Natural killer cell (primary cell): Measurements from ENCODE around the gene PIH1D1. TPM values are rescaled to one million over a fixed set of nuclear protein-coding genes. Genes with fewer than 3 reads are reported as not detected.

ENCODE experiments used
- ATAC-seq, 3 donors: fragments of 150-1000 bp in 2 of 3; fragments of 200-7000 bp in 1 of 3; cut with Tn5 transposase; 1 replicate in 1 of 3; 2 replicates in 2 of 3; pipeline ENCODE4 v1.10.0; 2021; ENCODE audit warnings: mild to moderate bottlenecking in 2 of 3, moderate library complexity in 2 of 3
- DNase-seq, 2 donors: peaks; one replicate each; pipeline versions ENCODE4 v3.0.0 to v3.0.0-alpha.2; 2013 to 2021; ENCODE audit warnings: mixed read lengths in 1 of 2
- H3K27ac ChIP-seq: one replicate; pipeline ENCODE4 v1.5.1; 2013; ENCODE audit warnings: mild to moderate bottlenecking, low read length
- H3K27me3 ChIP-seq: one replicate; pipeline ENCODE4 v1.6.1; 2013; ENCODE audit warnings: low read length; ENCODE audit not compliant: control insufficient read depth, insufficient read depth
- H3K36me3 ChIP-seq: one replicate; pipeline ENCODE4 v1.6.1; 2013; ENCODE audit warnings: low read length; ENCODE audit not compliant: control insufficient read depth, insufficient read depth
- H3K4me1 ChIP-seq: one replicate; pipeline ENCODE4 v1.6.1; 2013; ENCODE audit warnings: low read length; ENCODE audit not compliant: control insufficient read depth, insufficient read depth
- H3K4me3 ChIP-seq: one replicate; pipeline ENCODE4 v1.5.1; 2013; ENCODE audit warnings: low read length
- H3K9me3 ChIP-seq: one replicate; pipeline ENCODE4 v1.6.1; 2013; ENCODE audit warnings: low read length; ENCODE audit not compliant: control insufficient read depth, insufficient read depth
- H3K27ac Mint-ChIP-seq, 2 donors: one replicate each; pipeline ENCODE4 v1.8.0; 2022; ENCODE audit warnings: mild to moderate bottlenecking in 2 of 2, mixed read lengths in 2 of 2, moderate library complexity in 1 of 2
- H3K27me3 Mint-ChIP-seq, 2 donors: one replicate each; pipeline ENCODE4 v1.8.0; 2022; ENCODE audit warnings: low read depth in 2 of 2, mixed read lengths in 2 of 2
- H3K36me3 Mint-ChIP-seq: one replicate; pipeline ENCODE4 v1.8.0; 2022; ENCODE audit warnings: mixed read lengths
- H3K4me1 Mint-ChIP-seq, 2 donors: one replicate each; pipeline ENCODE4 v1.8.0; 2022; ENCODE audit warnings: mixed read lengths in 2 of 2
- H3K4me3 Mint-ChIP-seq: one replicate; pipeline ENCODE4 v1.8.0; 2022; ENCODE audit warnings: mild to moderate bottlenecking, moderate library complexity, mixed read lengths
- H3K9me3 Mint-ChIP-seq, 2 donors: one replicate each; pipeline ENCODE4 v1.8.0; 2022; ENCODE audit warnings: mixed read lengths in 2 of 2
- WGBS: methylation state at CpG from one replicate; pipeline ENCODE4 v1.1.7; 2013; ENCODE audit warnings: missing lambda C conversion rate; ENCODE audit not compliant: insufficient coverage; 5-methylcytosine and 5-hydroxymethylcytosine counted together
- intact Hi-C: fragments of 100-400 bp; cut with micrococcal nuclease; formaldehyde crosslinking; loops from one replicate; pipeline ENCODE4 v1.14.2; 2022
- total RNA-seq, 4 donors: library from RNA; stranded (reverse); fragments of 120-200 nt in 1 of 4; gene quantifications; one replicate each; pipeline versions ENCODE4 v1.2.3 to v1.2.4, GENCODE V29; 2013 to 2022
- TF ChIP-seq, protein P1 (sequence below): fragments of 200-600 bp; IDR thresholded peaks from one replicate; pipeline ENCODE4 v1.8.0; 2022; ENCODE audit warnings: antibody characterized with exemption

Gene PIH1D1
- total RNA-seq, 3 donors from 2014 or later (not counting 1 experiment from before 2014, with no cell fraction given), result 112 to 149 (median 138) TPM

GRCh38 chr19:49486232-49486631 lies 34.6 kb upstream of the PIH1D1 start:
- 97% methylated on average over 7 of the region's 7 CpGs for WGBS
- H3K27ac ChIP-seq, result no peak overlapping the region
- H3K27me3 Mint-ChIP-seq, result no peaks in the 10 kb centered on the region
- no peaks in the 10 kb centered on the region for H3K27me3 ChIP-seq
- H3K4me1 ChIP-seq, result peaks cover 43% of the 10 kb centered on the region
- intact Hi-C loops, result loop anchor here (5.0 kb wide), 1 partner anchor 391 kb away; the partner anchor contains the start of genes AKT1S1 and TBC1D17
- H3K4me3 ChIP-seq, result no peak overlapping the region
- no peak overlapping the region for H3K4me3 Mint-ChIP-seq
- peaks cover 23 to 29% of the 10 kb centered on the region in 2 donors for H3K4me1 Mint-ChIP-seq
- TF ChIP-seq, protein P1, sequence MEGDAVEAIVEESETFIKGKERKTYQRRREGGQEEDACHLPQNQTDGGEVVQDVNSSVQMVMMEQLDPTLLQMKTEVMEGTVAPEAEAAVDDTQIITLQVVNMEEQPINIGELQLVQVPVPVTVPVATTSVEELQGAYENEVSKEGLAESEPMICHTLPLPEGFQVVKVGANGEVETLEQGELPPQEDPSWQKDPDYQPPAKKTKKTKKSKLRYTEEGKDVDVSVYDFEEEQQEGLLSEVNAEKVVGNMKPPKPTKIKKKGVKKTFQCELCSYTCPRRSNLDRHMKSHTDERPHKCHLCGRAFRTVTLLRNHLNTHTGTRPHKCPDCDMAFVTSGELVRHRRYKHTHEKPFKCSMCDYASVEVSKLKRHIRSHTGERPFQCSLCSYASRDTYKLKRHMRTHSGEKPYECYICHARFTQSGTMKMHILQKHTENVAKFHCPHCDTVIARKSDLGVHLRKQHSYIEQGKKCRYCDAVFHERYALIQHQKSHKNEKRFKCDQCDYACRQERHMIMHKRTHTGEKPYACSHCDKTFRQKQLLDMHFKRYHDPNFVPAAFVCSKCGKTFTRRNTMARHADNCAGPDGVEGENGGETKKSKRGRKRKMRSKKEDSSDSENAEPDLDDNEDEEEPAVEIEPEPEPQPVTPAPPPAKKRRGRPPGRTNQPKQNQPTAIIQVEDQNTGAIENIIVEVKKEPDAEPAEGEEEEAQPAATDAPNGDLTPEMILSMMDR, result no peak
- ATAC-seq (no peak), DNase-seq (no peak)
- no peaks in the 10 kb centered on the region for H3K9me3 ChIP-seq
- no peaks in the 10 kb centered on the region for H3K9me3 Mint-ChIP-seq
- peak overlapping the region; percentile 34 to 58 for H3K27ac Mint-ChIP-seq
- peaks cover 37% of the 10 kb centered on the region for H3K36me3 ChIP-seq
- H3K36me3 Mint-ChIP-seq, result no peaks in the 10 kb centered on the region

DNA sequence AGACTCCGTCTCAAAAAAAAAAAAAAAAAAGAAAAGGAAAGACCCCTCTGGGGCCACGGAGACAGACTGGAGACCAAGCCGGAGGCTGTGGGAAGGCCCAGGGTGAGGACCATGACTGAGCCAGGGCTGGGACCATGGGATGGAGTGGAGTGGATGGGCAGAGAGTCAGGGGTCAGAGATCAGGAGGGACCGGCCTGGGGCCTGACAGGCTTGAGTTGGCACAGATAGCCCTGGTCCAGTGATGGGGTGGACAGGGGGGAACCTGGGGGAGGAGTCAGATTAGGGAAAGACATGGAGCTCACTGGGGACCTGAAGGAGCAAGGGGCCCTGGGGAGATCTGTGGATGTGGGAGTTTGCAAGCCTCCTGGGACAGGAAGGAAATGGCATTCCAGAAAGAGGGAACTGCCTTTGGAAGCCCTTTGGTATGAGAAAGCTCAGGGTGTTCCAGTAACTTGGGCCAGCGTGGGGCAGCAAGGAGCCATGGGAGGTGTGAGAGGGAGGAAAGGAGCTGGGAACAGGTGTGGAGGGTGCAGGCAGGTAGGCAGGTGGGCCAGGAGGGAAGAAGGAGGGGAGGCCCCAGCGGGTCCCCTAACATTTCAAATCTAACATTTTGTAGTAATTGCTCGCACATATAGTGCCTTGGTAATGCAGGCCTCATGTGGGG lies 29.5 kb upstream of the PIH1D1 start:
- intact Hi-C loops, result no loop called here
- no peak for ATAC-seq
- no peak overlapping the region for H3K27ac ChIP-seq
- H3K4me1 ChIP-seq, result peaks cover 5% of the 10 kb centered on the region
- H3K4me1 Mint-ChIP-seq, result peaks cover 3 to 4% of the 10 kb centered on the region in 2 donors
- no peak overlapping the region for H3K4me3 Mint-ChIP-seq
- no peaks in the 10 kb centered on the region for H3K9me3 ChIP-seq
- no peaks in the 10 kb centered on the region for H3K27me3 ChIP-seq
- no peak overlapping the region for H3K4me3 ChIP-seq
- H3K9me3 Mint-ChIP-seq, result no peaks in the 10 kb centered on the region
- no peaks in the 10 kb centered on the region for H3K36me3 Mint-ChIP-seq
- H3K27me3 Mint-ChIP-seq, result no peaks in the 10 kb centered on the region
- H3K36me3 ChIP-seq, result peaks cover 32% of the 10 kb centered on the region
- no peak overlapping the region for H3K27ac Mint-ChIP-seq
- TF ChIP-seq, protein P1, result no peak
- no peak for DNase-seq
- WGBS, result 99% methylated on average over 6 of the region's 7 CpGs

DNA sequence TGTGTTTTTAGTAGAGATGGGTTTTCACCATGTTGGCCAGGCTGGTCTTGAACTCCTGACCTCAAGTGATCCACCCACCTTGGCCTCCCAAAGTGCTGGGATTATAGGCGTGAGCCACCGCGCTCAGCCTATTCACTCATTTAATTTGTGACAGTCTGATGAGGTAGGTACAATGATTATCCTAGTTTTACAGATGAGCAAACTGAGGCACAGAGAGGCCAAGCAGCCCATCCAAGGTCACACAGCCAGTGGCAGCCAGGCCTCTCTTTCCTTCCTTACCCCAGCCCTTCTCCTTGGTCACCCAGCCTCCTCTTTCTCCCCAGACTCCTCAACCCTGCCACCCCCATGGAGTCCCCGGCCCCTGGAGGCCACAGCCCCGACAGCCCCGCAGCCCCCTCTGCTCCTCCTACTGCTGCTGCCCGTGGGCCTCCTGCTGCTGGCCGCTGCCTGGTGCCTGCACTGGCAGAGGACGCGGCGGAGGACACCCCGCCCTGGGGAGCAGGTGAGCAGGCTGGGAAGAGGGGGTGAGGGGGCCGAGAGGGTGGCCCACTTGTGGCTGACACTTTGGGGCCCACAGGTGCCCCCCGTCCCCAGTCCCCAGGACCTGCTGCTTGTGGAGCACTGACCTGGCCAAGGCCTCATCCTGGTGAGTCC lies 28.5 kb upstream of the PIH1D1 start:
- intact Hi-C loops, result no loop called here
- TF ChIP-seq, protein P1, result no peak
- Mint-ChIP-seq H3K9me3 (no peaks in the 10 kb centered on the region), H3K36me3 (no peaks in the 10 kb centered on the region), H3K27me3 (no peaks in the 10 kb centered on the region), H3K27ac (no peak overlapping the region), H3K4me1 (peaks cover 14% of the 10 kb centered on the region in 2 donors), H3K4me3 (no peak overlapping the region)
- Histone ChIP-seq H3K27me3 (no peaks in the 10 kb centered on the region), H3K4me1 (peaks cover 16% of the 10 kb centered on the region), H3K4me3 (no peak overlapping the region), H3K36me3 (peaks cover 27% of the 10 kb centered on the region), H3K27ac (no peak overlapping the region), H3K9me3 (no peaks in the 10 kb centered on the region)
- 95% methylated on average over 14 of the region's 14 CpGs for WGBS
- DNase-seq (no peak), ATAC-seq (no peak)
